Stimulated activated CD4-positive, alpha-beta T cell treated with anti-CD3 and anti-CD28 coated beads, Interleukin-4, amount 100 ng/mL, for 1 hour (primary cell): ENCODE measurements around the gene RTN4R.

ENCODE experiments used
- DNase-seq: peaks from one replicate; pipeline ENCODE4 v3.0.0-alpha.2; 2020

RTN4R gene

DNA sequence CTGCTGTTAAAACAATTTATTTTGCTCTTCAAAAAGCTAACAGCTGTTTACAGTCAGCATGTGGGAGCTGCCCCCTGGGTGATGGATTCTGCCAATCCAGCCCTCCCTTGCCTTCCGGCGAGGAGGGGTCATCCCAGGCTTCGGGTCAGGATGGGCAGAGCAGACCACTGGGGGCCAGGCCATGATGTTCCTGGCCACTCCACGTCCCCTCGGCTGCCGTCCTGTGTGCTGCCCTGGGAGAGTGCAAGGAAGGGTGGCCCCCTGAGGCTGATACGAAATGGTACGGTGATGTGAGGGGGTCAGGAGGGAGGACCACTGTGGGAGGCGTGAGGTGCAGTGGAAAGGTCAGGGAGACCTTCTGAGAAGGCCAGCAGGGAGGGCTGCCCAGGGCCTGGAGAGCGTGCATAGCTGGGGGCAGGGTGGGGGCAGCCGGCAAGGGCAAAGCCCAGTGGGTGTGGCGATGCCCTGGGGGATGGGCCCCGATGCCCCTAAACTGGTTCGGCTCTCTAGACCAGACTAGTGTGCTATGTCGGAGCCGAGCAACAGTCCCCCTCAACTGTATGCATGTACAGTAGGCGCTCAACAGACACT is 41.3 kb downstream of the RTN4R start:
- DNase-seq = no peak

DNA sequence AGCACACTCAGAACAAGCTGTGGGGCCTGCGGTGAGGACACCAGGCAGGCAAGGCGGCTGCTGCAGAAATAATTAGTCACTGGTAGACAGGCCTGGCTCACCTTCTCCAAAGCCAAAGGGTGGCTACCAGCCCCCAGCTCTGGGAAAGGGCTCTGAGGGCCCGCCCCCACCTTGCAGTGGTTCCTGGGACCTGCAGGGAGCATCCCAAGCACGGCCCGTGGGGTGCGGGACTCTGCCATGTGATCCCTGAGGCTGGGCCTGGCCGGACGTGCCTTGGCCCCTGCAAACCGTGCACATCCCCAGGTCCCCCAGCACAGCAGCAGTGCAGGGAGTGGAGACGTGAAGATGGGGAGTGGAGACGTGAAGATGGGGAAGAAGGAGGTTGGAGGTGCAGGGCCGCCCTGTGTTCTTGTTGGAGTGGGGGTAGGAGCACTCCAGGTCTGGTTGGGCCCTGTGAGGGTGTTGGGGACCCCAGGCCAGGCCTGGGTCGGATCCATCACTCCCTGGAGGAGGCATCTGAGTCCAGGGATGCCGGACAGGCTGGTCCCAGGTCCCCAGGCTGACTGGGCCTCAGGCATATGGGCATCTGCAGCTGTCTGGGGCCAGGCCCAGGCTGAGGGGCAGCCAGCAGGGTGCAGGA is 41.9 kb downstream of the RTN4R start:
- DNase-seq = no peak

DNA sequence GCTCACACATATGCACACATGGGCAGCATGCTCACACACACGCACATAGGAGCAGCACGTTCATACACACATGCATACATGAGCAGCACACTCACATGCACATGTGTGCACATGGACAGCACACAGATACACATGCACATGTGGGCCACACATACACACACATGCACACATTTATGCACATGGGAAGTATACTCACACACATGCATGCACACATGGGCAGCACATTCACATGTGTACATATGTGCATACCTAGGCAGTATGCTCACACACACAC is 42.5 kb downstream of the RTN4R start:
- DNase-seq = no peak

DNA sequence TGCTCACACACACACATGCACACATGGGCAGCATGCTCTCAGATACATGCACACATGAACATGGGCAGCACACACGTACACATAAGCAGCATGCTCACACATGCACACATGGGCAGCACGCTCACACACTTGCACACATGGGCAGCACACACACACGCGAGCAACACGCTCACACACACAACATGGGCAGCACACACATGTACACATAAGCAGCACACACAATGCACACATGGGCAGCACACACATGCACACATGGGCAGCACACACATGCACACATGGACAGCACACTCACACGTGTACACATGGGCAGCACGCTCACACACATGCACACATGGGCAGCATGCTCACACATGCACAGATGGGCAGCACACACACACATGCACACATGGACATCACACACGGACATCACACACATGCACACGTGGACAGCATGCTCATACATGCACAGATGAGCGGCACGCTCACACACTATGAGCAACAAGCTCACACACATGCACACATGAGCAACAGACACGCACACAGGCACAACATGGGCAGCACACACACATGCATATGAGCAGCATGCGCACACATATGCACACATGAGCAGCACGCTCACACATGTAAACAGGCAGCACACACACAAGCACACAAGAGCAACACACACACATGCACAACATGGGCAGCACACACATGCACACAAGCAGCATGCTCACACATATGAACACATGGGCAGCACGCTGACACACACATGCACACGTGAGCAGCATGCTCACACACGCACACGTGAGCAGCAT is 43.0 kb downstream of the RTN4R start:
- DNase-seq = no peak

DNA sequence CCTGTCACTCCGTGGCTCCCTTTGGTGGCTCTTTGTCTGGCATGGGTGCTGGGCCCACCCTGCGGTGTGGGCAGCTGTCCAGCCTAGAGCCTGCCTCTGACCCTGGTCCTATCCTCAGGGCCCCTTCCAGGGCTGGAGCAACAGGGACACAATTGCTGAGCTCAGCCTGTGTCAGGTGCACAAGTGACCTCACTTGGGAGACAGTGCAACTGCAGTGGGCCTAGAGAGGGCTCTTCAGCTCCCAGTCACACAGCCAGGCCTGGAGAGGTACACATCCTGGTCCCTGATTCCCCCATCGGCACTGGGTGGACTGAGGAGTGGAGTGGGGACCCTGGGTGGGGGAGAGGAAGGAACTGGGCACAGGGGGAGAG is 43.9 kb downstream of the RTN4R start:
- no peak for DNase-seq

DNA sequence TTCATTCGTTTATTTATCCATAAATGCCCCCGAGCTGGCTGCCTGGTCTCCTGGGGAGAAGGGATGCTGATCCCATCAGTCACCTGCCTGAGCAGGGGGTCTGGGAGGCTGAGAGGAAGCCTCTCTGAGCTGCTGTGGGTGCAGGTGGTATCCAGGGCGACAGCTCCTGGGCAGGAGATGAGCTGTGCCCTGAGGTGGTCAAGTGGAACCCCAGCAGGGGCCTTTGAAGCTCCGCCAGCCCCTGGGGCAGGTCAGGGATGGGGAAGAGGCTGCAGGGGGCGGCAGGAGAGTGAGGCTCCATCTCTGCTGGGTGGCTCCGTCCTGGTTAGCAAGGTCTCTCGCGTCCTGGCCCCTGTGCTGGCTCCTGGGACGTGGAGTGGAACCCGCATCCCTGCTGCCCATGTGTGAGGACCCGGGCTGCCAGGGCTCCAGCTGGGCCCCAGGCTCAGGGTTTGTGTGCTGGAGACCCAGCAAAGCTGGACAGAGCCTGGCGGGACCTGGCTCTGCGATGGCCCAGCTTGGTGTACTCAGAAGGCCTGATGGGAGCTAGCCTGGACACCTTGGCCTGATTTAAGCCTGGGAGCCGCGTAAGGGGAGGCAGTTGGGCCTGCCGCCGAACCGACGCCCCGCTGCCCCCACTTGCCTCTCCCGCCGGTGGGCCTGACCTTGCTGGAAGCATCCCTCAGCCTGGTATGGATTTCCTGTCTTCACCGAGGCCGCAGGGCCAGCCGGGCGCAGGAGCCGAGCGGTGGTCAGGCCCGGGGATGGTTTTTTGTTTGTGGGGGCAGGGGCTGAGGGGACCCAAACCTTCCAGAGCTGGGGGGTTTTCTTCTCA is 44.5 kb downstream of the RTN4R start:
- DNase-seq = no peak

DNA sequence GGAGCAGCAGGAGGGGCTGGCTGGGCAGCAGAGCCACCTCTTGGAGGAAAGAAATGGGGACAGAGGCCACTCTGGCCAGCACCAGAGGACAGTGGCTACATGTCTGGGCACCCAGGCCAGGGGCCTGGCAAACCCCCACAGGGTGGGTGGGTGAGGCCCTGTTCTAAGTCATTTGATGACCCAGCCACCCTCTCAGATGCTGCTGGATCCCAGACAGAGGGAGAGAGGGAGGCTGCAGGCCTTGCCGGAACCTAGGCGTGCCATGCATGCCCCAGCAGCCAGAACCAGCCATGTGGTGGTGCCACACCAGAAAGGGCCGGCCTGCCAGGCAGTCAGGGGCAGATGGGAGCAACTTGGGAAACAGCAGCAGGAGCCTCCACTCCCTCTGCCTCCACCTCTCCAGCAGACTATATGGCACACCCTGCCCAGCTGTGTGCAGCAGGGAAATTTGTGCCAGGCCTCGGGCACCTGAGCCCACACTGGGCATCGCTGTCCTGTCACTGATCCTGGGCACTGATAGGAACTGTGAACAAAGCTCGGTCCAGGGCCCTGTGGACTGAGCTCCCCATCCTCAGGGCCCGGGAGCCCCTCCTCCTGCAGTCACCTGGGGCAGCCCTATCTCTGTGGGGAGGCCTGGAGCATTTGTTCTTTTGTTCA is 45.2 kb downstream of the RTN4R start:
- no peak for DNase-seq

DNA sequence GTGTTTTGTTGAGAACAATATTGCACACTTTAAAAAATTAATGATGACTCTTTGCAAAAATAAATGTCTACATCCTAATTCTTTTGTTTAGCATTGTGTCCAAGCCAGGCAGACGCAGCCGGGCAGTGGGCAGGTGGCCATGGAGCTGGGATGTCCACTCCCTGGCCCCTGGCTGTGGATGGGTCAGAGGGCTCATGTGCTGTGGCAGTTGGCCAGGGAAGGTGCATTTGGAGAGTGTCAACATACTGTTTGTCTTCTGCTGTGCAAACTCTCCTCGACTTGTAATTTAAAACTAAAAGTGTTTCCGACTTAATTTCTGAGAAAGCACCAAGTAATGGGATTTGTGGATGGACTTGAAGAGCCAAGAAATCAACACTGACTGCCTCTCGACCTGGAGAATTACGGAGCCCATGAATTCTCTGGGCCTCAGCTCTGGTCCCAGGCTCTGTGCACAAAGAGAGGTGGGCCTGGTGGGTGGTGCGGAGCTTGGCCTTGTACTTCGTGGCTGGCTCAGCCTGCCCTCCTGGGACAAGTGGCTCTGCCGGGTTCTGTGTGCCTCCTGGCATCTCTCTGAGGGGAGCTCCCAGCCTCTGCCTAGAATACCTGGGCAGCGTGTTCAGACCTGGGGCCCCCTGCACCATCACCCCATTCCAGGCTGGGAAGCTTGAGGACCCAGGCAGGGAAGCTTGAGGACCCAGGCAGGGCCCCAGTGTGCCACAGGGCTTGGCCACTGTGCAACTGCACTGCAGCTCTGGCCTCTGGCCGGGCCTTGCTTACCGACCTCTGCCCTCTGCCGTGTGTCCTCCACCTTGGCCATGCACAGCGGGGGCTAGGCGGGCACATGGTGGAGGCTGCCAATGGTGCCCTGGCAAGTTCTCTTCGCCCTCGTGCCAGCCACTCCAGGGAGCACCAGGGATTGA is 46.4 kb downstream of the RTN4R start:
- no peak for DNase-seq

DNA sequence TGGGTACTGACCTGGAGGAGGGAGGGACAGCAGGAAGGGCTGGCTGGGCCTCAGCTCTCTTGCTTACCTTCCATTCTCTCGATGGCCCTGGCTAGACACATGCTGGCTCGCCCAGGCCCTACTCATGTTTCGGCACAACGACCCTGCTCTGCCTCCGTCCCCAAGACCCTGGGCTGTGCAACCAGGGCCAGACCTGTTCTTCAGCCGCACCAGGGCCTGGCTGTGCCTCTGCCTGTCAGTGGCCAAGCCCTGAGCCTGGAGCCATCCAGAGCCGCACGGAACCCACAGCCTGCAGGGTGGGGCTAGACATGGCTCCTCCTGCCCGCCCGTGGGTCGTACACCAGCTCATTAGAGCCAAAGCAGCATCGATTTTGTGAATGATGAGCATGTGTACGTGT is 47.5 kb downstream of the RTN4R start:
- no peak for DNase-seq

DNA sequence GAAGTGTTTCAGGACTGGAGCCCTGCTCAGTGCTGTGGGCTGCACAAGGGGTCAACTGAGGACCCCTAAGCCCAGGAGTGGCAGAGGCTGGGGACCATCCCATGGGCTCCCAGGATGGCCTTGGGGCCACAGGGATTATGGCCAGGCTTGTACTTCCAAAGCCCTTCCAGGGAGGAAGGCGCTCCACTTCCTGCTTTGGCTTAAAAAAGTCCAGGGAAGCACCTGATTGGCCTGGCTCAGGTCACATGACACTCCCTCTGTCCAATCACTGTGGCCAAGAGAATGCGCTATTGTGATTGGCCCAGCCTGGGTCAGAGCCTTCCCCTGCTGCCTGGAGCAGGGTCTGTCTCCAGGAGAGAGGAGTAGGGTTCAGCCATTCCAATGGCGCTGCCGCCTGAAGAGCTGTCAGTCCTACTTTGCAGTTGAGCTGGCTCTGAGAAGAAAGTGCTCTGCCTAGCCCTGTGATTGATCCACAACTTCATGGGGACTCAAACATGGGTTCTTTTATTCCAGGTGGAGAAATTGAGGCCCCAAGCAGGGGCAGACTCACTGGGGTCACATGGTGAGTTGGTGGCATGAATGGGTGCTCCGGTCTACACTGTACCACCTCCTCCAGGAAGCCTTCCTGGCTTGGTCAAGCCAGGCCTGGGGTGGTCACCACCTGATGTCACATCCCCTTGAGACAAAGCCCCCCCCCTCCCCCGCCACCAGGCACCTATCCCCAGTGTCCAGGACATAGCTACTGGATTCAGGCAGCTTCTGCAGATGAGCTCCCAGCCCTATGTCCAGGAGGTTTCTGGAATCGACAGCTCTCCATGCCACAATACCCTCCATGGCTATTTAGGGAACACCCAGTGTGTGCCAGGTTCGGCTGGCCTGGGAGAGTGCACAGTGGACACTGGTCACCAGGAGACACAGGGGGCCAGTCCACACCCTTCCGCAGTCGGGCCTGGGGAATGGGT is 48.2 kb downstream of the RTN4R start:
- DNase-seq = no peak

DNA sequence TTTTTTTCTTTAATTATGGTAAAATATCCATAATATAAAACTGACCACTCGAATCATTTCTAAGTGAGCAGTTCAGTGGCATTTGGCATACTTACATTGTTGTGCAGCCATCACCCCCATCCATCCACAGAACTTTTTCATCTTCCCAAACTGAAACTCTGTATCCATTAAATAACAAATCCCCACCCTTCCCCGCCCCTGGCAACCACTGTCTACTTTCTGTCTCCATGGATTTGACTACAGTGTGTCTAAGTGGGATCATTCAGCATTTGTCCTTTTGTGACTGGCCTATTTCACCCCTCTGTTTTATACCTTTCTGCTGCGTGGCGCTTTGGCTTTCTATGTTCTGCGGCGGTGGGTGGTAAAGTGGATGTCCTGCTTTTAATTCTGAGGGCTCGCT is 49.1 kb downstream of the RTN4R start:
- no peak for DNase-seq

DNA sequence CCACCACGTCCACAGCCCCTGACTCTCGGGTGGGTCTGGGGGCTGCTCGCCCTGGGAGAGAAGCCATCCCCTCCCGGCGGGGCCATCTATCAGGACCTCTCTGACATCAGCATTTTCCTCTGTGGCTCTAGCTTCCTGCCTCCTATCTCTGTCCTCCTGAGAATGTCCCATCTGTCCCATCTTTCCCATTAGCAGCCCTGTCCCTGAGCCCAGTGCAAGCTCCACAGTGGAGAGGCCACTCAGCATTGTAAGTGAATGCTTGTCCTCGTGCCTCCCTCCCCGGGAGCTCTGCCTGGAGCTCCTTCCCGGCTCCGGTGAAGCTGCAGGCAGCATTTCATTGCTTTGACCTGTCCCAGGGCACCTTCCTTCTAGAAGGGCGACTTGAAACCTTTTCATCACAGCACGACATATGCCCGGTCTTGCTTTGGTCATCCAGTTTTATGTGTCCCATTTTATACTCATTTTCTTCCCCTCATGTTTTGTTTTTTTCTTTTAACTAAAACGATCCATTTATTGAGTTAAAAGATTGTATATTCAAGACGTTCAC is 49.7 kb downstream of the RTN4R start:
- no peak for DNase-seq

DNA sequence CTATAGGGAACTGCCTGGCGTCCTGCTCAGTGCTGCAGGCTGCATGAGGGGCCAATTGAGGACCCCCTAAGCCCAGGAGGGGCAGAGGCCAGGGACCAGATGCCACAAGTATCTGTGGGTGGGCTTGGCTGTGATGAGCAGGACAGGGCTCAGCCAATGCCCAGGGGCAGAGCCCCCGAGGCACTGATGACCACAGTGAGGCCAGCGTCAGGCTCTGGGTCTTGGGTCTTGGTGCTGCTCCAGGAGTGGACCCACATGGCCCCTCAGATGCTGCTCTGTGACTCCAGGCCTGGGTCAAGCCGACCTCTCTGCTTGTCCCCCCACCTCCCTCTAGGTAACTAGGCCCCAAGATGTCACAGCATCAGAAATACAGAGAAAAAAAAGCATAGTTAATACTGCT is 50.6 kb downstream of the RTN4R start:
- DNase-seq = no peak

DNA sequence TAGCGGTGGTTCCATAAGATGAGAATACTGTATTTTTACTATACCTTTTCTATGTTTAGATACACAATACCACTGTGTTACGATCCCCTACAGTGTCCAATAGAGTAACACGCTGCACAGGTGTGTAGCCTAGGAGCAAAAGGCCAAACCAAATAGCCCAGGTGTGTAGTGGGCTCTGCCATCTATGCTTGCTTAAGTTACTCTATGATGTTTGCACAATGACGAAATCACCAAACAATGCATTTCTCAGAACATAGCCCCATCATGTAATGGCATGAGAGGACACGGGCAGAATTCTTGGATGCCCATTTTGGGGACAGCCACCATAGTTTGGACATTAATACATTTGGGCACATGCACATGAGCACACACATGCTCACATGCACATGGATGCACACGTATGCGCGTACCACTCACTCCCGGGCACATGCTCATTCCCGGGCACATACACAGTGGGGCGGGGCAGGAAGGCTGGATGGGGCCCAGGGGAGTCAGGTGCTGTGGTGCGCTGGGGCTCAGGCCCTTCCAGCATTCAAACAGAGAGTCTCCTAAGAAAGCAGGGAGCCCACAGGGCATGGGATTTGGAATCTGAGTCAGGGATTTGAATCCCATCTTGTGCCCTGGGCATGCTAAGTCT is 51.1 kb downstream of the RTN4R start:
- no peak for DNase-seq

DNA sequence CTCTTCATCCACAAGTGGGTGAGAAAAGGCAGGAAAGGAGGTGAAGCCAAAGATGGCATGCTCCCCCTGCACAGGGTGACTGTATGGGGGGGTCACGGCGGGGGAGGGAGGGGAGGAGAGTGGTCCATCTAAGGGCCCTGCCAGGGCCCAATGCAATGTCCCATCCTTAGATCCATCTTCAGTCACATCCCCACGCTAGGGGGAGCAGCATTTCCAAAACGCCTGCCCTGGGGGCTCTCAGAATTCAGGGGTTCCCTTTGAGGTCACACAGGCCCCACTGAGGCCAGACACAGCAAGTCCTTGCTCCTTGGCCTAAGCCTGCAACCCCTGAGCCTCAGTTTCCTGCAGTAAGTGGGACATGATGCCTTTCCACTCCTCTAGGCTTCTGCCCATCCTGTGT is 52.4 kb downstream of the RTN4R start:
- no peak for DNase-seq

DNA sequence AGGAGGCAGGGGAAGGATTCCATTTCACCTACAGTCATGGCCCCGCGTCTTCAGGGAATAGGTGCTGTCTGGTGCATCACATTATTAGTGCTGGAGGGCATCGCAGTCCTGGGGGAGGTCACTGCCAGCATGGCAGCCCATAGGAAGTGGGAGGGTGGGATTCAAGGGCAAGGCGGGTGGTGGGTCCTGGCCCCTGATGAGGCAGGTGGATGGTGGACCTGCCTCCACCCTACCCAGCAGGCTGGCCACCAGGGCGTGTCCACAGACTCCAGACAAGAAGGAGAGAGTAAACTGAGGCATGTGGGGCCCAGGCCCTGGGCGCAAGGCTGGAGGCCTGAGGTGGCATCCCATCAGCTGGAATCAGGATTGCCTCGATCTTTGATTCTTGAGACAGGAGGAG is 53.3 kb downstream of the RTN4R start:
- no peak for DNase-seq

DNA sequence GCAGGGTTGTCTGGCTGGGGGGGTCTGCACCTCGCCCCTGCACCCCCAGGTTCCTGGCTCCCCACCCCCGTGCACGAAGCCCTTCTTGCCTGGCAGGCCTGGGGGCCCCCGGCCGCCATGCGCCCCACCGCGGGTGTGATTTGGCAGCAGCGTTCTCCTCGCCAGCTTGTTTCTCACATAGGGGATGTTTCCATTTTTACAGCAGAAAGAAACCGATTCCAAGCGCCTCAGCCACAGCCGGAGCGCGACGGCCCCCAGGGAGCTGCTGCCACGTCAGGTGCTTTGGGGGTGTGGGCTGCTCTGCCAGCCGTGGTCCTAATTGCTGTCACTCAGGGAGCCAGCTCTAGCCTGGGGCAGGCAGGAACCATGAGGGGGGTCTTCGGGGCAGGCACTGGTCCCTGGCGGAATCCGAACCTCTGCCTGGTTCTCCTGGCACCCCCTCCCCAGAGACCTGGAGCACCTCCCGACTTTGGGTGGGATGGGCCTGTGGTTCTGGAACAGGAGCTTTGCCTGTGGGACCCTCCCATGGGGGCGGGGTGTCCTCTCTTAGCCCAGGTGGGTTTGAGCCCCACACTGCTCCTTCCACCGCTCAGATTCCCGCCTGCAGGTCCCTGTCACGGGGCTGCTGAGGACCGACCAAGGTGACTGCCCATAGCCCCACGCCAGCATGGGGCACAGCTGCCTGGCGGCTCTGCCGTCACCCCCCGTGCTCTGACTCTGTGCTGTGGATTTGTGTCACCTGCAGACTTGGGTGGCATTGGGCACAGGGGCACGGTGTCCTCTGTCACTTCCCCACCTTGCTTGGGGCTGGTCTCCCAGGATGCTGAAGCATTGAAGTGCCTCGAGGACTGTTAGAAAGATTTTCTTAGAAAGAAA is 54.0 kb downstream of the RTN4R start:
- DNase-seq = no peak

DNA sequence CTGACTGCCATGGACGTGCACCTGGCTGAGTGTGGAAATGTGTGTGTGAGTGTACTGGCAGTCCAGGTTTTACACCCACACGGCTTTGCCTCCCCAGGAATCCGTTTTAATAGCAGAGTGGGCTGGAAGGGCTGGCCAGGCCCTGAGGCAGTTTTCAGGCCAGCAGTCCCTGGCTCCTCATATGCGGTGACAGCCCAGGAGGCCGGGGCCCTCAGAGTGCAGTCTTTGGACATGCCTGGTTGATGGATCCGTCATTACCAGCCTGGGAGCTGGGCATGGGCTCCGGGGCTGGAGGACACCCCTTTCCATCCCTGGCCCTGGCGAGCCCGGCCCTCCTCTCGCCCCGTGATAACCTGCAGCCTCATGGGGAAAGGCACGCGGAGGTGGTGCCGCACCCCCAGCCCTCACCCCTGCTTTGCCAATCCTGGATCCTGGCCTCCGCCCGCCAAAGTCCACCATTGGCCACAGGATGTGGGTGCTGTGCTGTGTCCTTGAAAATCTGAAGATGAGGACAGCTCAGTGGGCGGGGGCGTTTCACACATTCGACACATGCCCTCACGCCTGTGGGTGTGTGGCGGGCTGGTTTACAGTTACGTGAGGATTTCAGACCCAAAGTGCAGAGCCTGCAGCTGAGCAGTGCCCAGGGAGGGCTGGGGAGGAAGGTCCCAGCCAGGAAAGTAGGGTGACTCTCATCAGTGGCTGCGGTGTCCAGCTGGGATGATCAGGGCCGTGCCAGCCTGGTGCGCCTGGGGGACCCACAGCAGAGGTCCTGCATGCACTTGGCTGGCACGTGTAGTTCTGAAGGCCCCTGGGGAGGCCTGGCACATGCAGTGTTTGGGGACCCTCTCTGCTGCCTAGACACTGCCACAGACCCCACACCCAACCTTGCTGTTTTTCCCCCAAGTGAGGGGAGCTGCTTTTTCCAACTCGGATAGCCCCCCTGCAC is 55.1 kb downstream of the RTN4R start:
- DNase-seq = no peak
